Retinal pigment epithelial cell (primary cell): ENCODE data around the gene CNOT2.
"Not testable (repeated sequence)": the region's sequence is repeated elsewhere in the genome, so short reads cannot be mapped to it uniquely, and the experiment has no call there.

ENCODE experiments used
- DNase-seq: peaks from one replicate; pipeline ENCODE4 v3.0.0-alpha.2; 2010; ENCODE audit warnings: low read depth
- H3K4me3 ChIP-seq: 2 replicates; pipeline ENCODE4 v1.5.1; 2011; ENCODE audit warnings: mild to moderate bottlenecking, low read length, control low read depth, moderate library complexity
- CTCF ChIP-seq: conservative IDR thresholded peaks from 2 replicates; pipeline ENCODE4 v1.5.1; 2011; ENCODE audit warnings: low read depth, low read length, control low read depth, inconsistent platforms

Gene CNOT2

DNA sequence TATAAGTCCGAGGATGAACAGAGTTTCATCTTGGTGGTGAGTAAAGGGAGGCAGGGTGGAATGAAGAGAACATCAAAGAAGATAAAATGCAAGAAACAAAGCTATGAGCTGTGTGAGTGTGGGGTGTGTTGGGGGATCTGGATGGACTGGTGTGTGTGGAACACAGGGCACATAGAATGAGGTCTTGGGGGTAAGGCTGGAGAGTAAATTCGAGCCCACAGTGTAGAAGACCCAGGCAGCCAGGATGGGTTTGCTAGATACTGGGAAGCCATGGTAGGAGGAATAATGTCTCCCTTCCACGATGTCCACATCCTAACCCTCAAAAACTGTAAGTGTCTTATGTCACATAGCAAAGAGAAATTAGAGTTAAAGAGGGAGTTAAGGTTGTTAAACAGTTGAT is 129.6 kb downstream of the CNOT2 start:
- no peak overlapping the region for H3K4me3 ChIP-seq
- no peak for DNase-seq
- no peak for TF ChIP-seq CTCF

GRCh38 chr12:70379846-70380245 is 136.6 kb downstream of the CNOT2 start:
- no peak overlapping the region for H3K4me3 ChIP-seq
- no peak for DNase-seq
- no peak for TF ChIP-seq CTCF

DNA sequence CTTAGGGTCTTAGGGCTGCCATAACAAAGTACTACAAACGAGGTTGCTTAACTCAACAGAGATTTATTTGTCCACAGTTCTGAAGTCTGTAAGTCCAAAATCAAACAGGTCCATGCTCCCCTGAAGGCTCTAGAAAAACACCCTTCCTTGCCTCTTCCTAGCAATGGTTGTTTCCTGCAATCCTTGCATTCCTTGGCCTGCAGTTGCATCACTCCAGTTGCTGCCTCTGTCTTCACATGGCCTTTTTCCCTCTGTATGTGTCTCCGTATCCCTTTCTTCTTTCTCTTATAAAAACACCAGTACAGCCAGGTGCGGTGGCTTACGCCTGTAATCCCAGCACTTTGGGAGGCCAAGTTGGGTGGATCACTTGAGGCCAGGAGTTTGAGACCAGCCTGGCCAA is 140.3 kb downstream of the CNOT2 start:
- no peak overlapping the region for H3K4me3 ChIP-seq
- no peak for TF ChIP-seq CTCF
- DNase-seq: no peak

- H3K4me3 ChIP-seq: no peak overlapping the region
- DNase-seq: no peak
- no peak for TF ChIP-seq CTCF
Measured at GRCh38 chr12:70383886-70384285, 140.7 kb downstream of the CNOT2 start.

- no peak for TF ChIP-seq CTCF
- DNase-seq: no peak
- H3K4me3 ChIP-seq: no peak overlapping the region
Measured at GRCh38 chr12:70386771-70387170, 143.5 kb downstream of the CNOT2 start.

- H3K4me3 ChIP-seq: no peak overlapping the region
- no peak for TF ChIP-seq CTCF
- DNase-seq: no peak
Measured at GRCh38 chr12:70389678-70390077, 146.4 kb downstream of the CNOT2 start.

GRCh38 chr12:70392631-70393030 is 149.4 kb downstream of the CNOT2 start:
- H3K4me3 ChIP-seq, DNase-seq: not testable (repeated sequence)
